Measurements from ENCODE around the gene KRT33A. TPM values are rescaled to one million over a fixed set of nuclear protein-coding genes. Genes with fewer than 3 reads are reported as not detected.

Gene KRT33A
- total RNA-seq, 1 experiment from 2014 or later = not detected

- H4K8ac ChIP-seq (replicated peaks; ENCODE audit: insufficient read length, low read depth, low read length) = no peak overlapping the region
- H2BK12ac ChIP-seq (ENCODE audit: insufficient read length, low read depth, low read length) = no peak overlapping the region
- no peak overlapping the region for H2BK5ac ChIP-seq (ENCODE audit: insufficient read length, low read length)
- H3K79me2 ChIP-seq (ENCODE audit: insufficient read depth, low read length) = no peaks in the 10 kb centered on the region
- no peak overlapping the region for H2BK120ac ChIP-seq (ENCODE audit: low read depth, low read length, poor library complexity, severe bottlenecking)
- Mint-ChIP-seq H3K27me3 (ENCODE audit: low read depth) (peaks cover 2% of the 10 kb centered on the region; the same call in 1 of the 2 replicates), H3K27ac (no peak overlapping the region), H3K4me1 (peaks cover 3 to 4% of the 10 kb centered on the region in 2 experiments; a peak in 2 of 4 replicates), H3K36me3 (ENCODE audit: insufficient read depth in 1 of 3, low read depth in 3 of 3) (0 out of 7 replicates have a peak, but pooled peaks cover 0 to 1% (median 0%) of the 10 kb centered on the region in 3 experiments), H3K9me3 (peaks cover 3 to 4% of the 10 kb centered on the region in 2 experiments; a peak in 3 of 5 replicates), H3K4me3 (no peak overlapping the region)
- no peaks in the 10 kb centered on the region for H3K23me2 ChIP-seq (ENCODE audit: insufficient read length, low read depth, low read length, poor library complexity, severe bottlenecking)
- no peak overlapping the region for H2BK15ac ChIP-seq (ENCODE audit: low read depth, low read length)
- DNase-seq = no peak
- H2AK5ac ChIP-seq (ENCODE audit: insufficient read length, low read length) = no peak overlapping the region
- no peak overlapping the region for H4K91ac ChIP-seq (ENCODE audit: insufficient read length, low read depth, low read length)
- no peak overlapping the region for H3K4me2 ChIP-seq (ENCODE audit: insufficient read depth, insufficient read length, low read length)
- H3K4me1 ChIP-seq (ENCODE audit: insufficient read depth, low read length) = no peaks in the 10 kb centered on the region
- no peak overlapping the region for H3K14ac ChIP-seq (ENCODE audit: insufficient read depth, low read length)
- H3T11ph ChIP-seq (ENCODE audit: low read length) = no peak overlapping the region
- WGBS (ENCODE audit: extremely low coverage, insufficient read length, low lambda C conversion rate) = no CpG with 5 or more reads among the region's 6 CpGs
- H3K23ac ChIP-seq (ENCODE audit: insufficient read length, low read depth, low read length) = no peak overlapping the region
- H3K27ac ChIP-seq (ENCODE audit: insufficient read length, low read depth, low read length) = no peak overlapping the region
- H3K4ac ChIP-seq (ENCODE audit: low read depth, low read length) = no peak overlapping the region
- H3K79me1 ChIP-seq (ENCODE audit: insufficient read depth, low read depth, low read length, poor library complexity, severe bottlenecking) = no peaks in the 10 kb centered on the region
- TF ChIP-seq, protein P1, sequence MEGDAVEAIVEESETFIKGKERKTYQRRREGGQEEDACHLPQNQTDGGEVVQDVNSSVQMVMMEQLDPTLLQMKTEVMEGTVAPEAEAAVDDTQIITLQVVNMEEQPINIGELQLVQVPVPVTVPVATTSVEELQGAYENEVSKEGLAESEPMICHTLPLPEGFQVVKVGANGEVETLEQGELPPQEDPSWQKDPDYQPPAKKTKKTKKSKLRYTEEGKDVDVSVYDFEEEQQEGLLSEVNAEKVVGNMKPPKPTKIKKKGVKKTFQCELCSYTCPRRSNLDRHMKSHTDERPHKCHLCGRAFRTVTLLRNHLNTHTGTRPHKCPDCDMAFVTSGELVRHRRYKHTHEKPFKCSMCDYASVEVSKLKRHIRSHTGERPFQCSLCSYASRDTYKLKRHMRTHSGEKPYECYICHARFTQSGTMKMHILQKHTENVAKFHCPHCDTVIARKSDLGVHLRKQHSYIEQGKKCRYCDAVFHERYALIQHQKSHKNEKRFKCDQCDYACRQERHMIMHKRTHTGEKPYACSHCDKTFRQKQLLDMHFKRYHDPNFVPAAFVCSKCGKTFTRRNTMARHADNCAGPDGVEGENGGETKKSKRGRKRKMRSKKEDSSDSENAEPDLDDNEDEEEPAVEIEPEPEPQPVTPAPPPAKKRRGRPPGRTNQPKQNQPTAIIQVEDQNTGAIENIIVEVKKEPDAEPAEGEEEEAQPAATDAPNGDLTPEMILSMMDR (conservative IDR thresholded peaks at IDR 0.05) = no peak
- H3K27me3 ChIP-seq (ENCODE audit: insufficient read depth, low read length) = no peaks in the 10 kb centered on the region
- no peak overlapping the region for H3K18ac ChIP-seq (ENCODE audit: insufficient read length, low read depth, low read length)
- no peak overlapping the region for H2BK20ac ChIP-seq (ENCODE audit: low read depth, low read length, poor library complexity, severe bottlenecking)
- no peak overlapping the region for H4K5ac ChIP-seq (ENCODE audit: insufficient read length, low read depth, low read length)
- no peak overlapping the region for H3K56ac ChIP-seq (ENCODE audit: insufficient read length, low read depth, low read length)
- H4K20me1 ChIP-seq (ENCODE audit: control insufficient read depth, insufficient read depth, insufficient read length) = no peaks in the 10 kb centered on the region
- no peak overlapping the region for H2AFZ ChIP-seq (ENCODE audit: low read length)
- H3K9ac ChIP-seq (ENCODE audit: extremely low read depth, insufficient read length, low read length) = no peak overlapping the region
- no peaks in the 10 kb centered on the region for H3K9me3 ChIP-seq (ENCODE audit: control insufficient read depth, low read depth, low read length)
Observed at GRCh38 chr17:41325611-41326010, 25.0 kb downstream of the KRT33A start.
